Brain microvascular endothelial cell (primary cell): ENCODE data around the gene DDX47.
"Not testable (repeated sequence)": the region's sequence is repeated elsewhere in the genome, so short reads cannot be mapped to it uniquely, and the experiment has no call there.

Experiments used
- DNase-seq: peaks from one replicate; pipeline ENCODE4 v3.0.0-alpha.2; 2020
- H3K27ac ChIP-seq: fragments of 250-450 bp; sonication (Bioruptor Pico); 2 replicates; pipeline ENCODE4 v1.5.1; 2020; ENCODE audit warnings: mild to moderate bottlenecking, moderate library complexity
- H3K27me3 ChIP-seq: fragments of 250-450 bp; sonication (Bioruptor Pico); replicated peaks from 2 replicates; pipeline ENCODE4 v1.5.1; 2020; ENCODE audit warnings: mild to moderate bottlenecking
- H3K36me3 ChIP-seq: fragments of 250-450 bp; sonication (Bioruptor Pico); replicated peaks from 2 replicates; pipeline ENCODE4 v1.5.1; 2020; ENCODE audit warnings: mild to moderate bottlenecking
- H3K4me3 ChIP-seq: 2 replicates; pipeline ENCODE4 v1.5.1; 2011; ENCODE audit warnings: low read depth, mild to moderate bottlenecking, control low read depth, low read length, moderate library complexity
- in situ Hi-C: cut with HindIII; loops from 2 replicates; pipeline ENCODE4 v1.10.0; 2017; ENCODE audit warnings: low sequenced_read_pairs, low pct_ligation_motif_present
- TF ChIP-seq, protein P1 (sequence below): IDR thresholded peaks from 2 replicates; pipeline ENCODE4 v1.5.1; 2011; ENCODE audit warnings: low read depth, mild to moderate bottlenecking, moderate library complexity, low read length, control low read depth, inconsistent platforms; ENCODE audit errors: missing control alignments

Gene DDX47

DNA sequence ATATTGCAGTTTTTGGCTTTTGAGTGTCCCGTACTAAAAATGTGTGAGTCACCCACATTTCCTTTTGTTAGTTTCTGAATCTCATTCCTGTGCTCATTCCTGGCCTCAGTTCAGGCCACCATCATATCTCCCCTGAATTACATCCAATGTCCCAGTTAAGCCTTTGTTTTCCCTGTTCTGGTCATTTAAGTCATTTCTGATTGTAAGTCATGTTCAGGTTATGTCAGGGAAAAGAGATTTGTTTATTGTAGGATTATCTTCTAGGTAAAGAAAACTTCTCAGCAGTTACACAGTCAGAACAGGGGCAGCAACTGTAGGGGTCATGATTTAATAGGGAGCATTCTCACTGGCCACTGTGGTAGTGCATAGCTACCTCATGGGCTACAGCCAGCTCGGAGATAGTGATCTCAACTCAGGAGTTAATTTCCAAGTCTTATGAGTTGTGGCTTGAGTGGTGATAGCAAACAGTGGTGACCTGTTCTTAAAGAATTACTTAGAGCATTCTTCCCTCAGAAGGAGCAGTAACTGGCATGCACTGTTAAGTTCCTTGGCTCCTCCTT, 6.7 kb downstream of the DDX47 start:
- no peak overlapping the region for H3K4me3 ChIP-seq
- H3K27ac ChIP-seq, result peak overlapping the region; percentile 87
- H3K27me3 ChIP-seq, result no peaks in the 10 kb centered on the region
- TF ChIP-seq, protein P1, sequence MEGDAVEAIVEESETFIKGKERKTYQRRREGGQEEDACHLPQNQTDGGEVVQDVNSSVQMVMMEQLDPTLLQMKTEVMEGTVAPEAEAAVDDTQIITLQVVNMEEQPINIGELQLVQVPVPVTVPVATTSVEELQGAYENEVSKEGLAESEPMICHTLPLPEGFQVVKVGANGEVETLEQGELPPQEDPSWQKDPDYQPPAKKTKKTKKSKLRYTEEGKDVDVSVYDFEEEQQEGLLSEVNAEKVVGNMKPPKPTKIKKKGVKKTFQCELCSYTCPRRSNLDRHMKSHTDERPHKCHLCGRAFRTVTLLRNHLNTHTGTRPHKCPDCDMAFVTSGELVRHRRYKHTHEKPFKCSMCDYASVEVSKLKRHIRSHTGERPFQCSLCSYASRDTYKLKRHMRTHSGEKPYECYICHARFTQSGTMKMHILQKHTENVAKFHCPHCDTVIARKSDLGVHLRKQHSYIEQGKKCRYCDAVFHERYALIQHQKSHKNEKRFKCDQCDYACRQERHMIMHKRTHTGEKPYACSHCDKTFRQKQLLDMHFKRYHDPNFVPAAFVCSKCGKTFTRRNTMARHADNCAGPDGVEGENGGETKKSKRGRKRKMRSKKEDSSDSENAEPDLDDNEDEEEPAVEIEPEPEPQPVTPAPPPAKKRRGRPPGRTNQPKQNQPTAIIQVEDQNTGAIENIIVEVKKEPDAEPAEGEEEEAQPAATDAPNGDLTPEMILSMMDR, result no peak
- in situ Hi-C loops, result no loop called here
- H3K36me3 ChIP-seq, result peaks cover 26% of the 10 kb centered on the region
- peak; percentile 95 for DNase-seq

DNA sequence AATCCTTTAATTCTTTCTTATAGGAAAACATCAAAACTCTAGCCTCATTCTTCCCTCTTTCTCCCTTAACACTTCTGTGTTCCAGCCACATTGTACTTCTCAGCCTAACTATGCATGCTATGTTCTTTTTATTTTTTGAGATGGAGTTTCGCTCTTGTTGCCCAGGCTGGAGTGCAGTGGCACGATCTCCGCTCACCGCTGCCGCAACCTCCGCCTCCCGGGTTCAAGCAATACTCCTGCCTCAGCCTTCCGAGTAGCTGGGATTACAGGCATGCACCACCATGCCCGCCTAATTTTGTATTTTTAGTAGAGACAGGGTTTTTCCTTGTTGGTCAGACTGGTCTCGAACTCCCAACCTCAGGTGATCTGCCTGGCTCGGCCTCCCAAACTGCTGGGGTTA, 7.2 kb downstream of the DDX47 start:
- Histone ChIP-seq H3K36me3 (peaks cover 31% of the 10 kb centered on the region), H3K27ac (peak overlapping the region; percentile 87)
- in situ Hi-C loops, H3K27me3 ChIP-seq, H3K4me3 ChIP-seq, DNase-seq: not testable (repeated sequence)

DNA sequence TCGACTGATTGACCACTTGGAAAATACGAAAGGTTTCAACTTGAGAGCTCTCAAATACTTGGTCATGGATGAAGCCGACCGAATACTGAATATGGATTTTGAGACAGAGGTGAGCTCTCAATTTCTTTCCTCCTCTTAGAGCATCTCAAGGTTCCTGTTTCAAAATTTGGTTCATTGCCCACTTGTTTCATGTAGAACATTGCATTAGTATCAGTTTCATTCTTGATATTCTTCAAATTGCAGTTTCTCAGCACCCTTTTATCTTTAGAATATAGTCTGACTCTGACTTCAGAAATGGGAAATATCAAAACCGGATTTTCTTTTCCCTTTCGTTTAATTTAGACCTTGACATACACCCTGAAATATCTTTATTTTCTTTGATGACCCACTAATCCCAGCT, 8.8 kb downstream of the DDX47 start:
- Histone ChIP-seq H3K4me3 (no peak overlapping the region), H3K27ac (no peak overlapping the region), H3K36me3 (peaks cover 45% of the 10 kb centered on the region), H3K27me3 (no peaks in the 10 kb centered on the region)
- in situ Hi-C loops, result no loop called here
- DNase-seq, result no peak
- TF ChIP-seq, protein P1, result no peak

DNA sequence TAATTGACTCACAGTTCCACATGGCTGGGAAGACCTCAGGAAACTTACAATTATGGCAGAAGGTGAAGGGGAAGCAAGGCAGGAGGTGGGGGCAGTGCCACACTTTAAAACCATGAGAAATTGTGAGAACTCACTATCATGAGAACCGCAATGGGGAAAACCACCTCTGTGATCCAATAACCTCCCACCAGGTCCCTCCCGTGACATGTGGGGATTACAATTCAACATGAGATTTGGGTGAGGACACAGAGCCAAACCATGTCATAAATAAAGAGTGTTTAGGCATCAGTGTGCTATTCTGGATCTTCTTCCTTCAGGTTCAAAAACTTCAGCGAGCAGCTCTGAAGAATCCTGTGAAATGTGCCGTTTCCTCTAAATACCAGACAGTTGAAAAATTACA, 9.7 kb downstream of the DDX47 start:
- Histone ChIP-seq H3K27ac (peak overlapping the region; percentile 67), H3K36me3 (peaks cover 52% of the 10 kb centered on the region), H3K4me3 (no peak overlapping the region), H3K27me3 (no peaks in the 10 kb centered on the region)
- DNase-seq, result no peak
- TF ChIP-seq, protein P1, result no peak
- in situ Hi-C loops, result no loop called here

DNA sequence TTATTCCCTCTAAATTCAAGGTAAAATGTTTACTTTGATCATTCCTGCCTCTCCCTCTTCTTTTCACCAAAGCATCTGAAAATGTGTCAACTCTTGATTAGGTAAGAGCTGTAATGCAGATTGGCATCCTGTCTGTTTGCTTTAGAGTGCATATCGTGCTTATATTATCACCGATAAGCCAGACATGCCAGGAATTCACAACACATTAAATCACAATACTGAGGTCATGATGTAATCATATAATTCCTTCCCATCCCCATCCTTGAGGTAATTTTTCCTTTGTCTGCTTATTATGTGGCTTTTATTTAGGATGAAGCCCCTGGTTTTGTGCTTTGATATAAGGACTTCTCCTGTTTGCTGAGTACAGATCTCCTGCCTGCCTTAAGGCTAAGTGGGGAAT, 10.2 kb downstream of the DDX47 start:
- DNase-seq, result peak; percentile 83
- in situ Hi-C loops, result no loop called here
- no peaks in the 10 kb centered on the region for H3K27me3 ChIP-seq
- no peak overlapping the region for H3K4me3 ChIP-seq
- H3K36me3 ChIP-seq, result peaks cover 53% of the 10 kb centered on the region
- H3K27ac ChIP-seq, result peak overlapping the region; percentile 67
- TF ChIP-seq, protein P1, result no peak

DNA sequence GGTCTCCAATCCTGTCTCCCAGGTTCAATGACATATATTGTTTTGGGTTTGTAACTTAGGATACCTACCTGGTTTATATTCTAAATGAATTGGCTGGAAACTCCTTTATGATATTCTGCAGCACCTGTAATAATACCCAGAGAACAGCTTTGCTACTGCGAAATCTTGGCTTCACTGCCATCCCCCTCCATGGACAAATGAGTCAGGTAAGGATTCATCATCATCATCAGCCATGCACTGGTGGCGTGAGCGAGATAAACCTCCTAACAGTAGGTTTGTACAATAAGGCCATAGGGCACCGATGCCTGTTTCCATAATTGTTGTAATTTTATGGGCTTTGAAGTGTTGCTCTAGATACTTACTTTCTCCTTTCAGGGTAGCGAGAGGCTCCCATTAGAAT, 10.7 kb downstream of the DDX47 start:
- peak overlapping the region; percentile 67 for H3K27ac ChIP-seq
- no peak overlapping the region for H3K4me3 ChIP-seq
- TF ChIP-seq, protein P1, result no peak
- DNase-seq, result no peak
- in situ Hi-C loops, result no loop called here
- H3K27me3 ChIP-seq, result no peaks in the 10 kb centered on the region
- H3K36me3 ChIP-seq, result peaks cover 58% of the 10 kb centered on the region
